DMS 273 (cell line): Measurements from ENCODE around the gene SLC13A4.
"Not testable (repeated sequence)": the region's sequence is repeated elsewhere in the genome, so short reads cannot be mapped to it uniquely, and the experiment has no call there.

Source experiments
- DNase-seq: peaks from one replicate; lab custom pipeline; 2025; ENCODE audit not compliant: unreplicated experiment; lab: John Stamatoyannopoulos, UW

SLC13A4 gene

DNA sequence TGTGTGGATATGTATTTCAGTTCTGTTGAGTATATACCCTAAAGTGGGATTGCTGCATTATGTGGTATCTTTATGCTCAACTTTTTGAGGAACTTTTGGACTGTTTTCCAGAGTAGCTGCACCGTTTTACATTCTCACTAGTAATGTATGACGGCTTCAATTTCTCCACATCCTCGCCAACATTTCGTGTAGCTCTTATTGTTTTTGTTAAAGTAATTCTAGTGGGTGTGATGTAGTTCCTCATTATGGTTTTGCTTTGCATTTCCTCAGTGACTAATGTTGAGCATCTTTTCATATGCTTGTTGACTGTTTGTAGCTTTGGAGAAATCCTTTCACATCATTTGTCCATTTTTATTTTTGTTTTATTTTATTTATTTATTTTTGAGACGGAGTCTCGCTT lies 61.1 kb downstream of the SLC13A4 start:
- DNase-seq = no peak

DNA sequence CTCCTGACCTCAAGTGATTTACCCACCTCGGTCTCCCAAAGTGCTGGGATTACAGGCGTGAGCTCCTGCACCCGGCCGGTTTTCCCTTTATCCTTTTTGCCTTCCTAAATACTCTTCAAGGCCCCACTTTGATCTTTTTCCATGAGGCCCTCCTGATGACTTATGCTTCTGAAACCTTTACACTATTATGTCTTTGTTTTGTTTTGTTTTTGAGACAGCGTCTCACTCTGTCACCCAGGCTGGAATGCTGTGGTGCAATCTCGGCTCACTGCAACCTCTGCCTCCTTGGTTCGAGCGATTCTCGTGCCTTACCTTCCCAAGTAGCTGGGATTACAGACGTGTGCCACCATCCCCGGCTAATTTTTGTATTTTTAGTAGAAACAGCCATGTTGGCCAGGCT lies 61.8 kb downstream of the SLC13A4 start:
- DNase-seq = no peak

DNA sequence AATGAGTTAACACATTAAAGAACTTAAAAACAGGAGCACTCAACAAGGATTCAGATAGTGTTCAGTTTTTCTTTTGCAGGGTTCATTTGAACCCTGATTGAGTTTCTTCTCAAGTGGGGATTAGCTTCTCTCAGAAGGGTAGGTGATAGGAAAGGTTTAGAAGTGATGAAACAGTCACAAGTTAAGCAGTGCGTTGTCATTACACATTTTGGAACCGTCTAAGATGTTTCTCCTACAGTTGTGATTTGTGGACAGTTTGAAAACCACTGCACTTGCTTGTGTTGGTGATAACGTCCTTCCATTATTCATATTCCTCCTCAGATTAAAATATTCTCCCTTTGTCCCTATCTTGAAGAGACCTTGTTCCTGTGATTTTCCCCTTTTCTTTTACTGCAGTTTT lies 62.9 kb downstream of the SLC13A4 start:
- DNase-seq = no peak

DNA sequence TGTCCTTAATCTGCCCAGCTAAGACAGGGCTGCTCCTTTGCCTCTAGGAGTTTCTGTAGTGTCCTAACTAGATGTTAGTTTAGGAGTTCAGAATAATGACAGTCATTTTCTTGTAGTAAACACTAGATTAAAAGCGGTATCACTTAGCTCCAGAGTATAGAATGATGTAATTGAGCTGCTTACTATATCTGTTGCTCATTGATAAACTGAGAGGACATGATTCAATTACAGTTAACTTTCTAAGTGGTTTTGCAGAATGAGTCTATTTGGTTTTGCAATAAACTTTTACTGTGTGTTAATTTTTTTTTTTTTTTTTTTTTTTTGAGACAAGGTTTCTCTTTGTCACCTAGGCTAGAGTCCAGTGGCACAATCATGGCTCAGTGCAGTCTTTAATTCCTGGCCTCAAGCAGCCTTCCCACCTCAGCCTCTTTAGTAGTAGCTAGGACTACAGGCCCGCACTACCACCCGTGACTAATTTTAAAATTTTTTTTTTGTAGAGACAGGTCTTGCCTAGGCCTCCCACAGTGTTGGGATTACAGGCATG lies 63.9 kb downstream of the SLC13A4 start:
- no peak for DNase-seq

DNA sequence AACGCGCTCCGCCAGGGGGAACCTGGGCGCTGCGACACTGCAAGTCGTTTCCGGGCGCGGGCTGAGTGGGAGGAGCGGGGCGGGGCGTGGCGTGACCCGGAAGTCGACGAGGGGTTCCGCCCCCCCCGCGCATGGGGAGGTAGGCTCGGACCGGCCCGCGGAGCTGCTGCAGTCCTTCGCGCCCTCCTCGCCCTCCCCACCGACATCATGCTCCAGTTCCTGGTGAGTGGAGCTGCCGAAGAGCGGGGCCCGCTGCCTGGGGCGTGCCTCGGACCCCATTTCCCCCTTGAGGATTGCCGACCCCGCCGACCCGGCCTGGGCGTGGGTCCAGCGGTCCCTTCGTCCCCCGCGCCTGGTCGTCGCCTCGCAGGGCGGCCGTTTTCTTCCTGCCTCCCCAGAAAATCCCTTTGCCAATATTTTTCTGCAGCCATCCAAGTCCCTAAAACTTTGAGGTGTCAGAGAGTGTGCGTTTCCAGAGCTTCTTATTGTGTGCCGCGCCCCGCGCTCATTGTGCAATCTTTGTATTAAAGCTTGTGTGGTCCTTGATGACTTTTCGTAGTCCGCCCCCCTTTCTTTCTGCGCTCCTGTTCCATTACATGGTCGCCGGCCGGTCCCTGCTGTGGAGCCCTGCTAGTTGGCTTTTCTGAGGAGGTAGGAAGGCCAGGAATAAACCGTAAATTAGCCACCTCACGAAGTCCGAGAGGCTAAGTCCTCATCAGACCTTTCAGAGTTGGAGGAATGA lies 65.4 kb downstream of the SLC13A4 start, which contains the start of gene STMP1:
TSS of gene STMP1 (plus strand) at position 142 of the 742 bp plus-strand sequence.
- DNase-seq = peak; percentile 99

DNA sequence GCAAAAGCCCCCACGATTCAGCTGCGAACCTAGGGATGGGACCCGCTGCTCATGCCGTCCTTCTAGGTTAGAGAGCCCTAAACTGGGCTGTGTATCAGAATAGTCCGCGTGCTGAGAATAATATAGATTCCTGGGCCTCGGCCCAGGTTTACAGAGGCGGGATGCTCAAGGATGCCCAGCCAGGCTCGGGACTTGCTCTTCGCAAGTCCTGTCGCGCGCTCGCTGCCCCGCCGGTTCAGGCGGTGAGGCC lies 65.9 kb downstream of the SLC13A4 start:
- no peak for DNase-seq

DNA sequence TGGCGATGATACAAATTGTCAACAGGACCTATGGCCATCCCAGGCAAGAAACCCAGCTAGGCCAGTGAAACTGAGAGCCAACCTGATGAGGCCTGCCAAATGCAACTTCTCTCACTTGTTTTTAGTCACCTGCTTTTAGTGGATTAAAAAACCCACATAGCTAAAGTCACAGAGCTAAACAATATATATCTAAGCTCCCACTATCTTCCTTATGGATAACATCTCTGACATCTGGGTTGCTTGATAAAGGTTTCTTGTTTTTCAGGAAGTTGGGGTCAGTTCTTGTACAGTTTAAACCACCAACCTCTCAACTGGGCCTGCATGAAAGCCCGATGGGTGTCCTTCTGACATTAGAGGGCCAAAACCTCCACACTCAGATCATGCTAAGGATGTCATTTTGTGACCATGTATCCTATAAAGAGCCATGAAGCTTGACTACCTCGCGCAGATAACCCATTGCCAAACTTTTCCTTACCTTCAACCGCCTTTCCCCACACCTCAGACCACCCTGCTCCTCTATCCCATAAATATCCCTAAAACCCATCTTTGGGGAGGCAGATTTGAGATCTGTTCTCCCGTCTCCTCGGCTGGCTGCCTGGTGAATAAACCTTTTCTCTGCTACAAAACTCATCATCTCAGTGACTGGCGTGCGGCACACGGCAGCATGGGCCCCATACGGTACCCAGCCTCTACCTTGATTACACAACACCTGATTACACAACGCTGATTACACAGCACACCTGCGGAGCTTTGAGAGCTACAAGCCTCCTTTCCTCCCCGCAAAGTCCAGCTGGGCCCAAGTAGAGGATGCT lies 66.5 kb downstream of the SLC13A4 start:
- peak; percentile 43 for DNase-seq

DNA sequence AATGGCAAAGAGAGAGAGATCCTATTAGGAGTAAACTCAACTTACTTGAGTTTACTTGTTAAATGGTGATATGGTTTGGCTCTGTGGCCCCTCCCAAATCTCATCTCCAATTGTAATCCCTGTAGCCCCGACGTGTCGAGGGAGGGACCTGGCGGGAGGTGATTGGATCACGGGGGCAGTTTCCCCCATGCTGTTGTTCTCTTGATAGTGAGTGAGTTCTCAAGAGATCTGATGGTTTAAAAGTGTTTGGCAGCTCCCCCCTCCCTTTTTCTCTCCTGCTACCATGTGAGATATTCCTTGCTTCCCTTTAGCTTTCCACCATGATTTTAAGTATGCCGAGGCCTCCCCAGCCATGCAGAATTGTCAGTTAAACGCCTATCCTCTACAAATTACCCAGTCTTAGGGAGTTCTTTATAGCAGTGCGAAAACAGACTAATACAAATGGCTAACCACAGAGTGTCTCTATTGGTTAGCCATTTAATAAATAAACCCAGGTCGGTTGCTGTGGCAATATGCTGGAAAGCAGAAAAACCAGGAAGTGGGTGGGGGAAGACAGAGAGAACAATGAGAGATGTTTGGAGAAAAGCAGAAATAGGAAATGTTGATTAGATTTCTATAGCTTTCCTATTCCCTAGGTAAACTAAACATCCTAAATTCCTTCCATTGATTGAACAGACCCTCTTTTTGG lies 68.7 kb downstream of the SLC13A4 start:
- no peak for DNase-seq

DNA sequence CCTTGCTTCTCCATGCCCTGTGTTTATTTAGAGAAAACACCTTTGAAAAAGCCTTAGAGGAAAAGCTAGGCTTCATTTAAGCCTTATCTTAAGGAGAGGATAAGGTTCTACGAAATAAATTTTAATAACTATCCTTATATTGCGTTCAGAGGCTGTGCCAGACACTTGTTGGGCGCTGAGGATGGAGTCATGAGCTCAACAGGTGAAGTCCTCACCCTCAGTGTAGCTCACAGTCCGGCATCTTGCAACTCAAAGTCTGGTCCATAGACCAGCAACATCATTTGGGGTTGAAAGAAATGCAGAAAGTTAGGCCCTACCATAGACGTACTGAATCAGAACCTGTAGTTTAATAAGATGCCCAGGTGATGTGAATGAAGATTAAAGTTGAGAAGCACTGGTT lies 69.4 kb downstream of the SLC13A4 start:
- DNase-seq = no peak

DNA sequence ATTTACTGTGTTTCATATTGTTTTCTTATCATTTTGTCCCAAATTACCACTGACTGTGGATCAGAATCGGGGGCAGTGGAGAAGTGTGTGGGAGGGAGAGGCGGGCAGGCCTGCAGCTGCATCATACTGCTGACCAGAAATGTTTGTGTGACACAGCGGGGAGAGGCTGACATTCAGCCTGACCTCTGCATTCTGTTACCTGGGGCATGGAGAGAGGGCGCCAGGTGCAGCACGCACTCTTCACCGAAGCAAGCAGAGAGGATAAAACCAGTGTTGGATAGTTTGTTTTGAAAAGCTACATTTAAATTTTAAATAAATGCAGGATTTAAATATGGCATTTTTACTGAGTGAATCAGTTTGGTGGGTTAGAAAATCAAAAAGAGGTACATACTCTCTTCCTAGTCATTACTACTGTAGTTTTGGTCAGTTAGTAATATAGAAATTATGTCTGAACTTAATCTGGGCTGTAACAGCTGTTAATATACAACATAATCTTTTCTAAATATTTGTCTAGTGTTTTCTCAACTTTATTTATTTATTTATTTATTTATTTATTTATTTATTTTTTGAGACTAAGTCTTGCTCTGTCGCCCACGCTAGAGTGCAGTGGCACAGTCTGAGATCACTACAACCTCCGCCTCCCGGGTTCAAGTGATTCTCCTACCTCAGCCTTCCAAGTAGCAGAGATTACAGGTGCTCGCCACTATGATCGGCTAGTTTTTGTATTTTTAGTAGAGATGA lies 74.5 kb downstream of the SLC13A4 start:
- no peak for DNase-seq

DNA sequence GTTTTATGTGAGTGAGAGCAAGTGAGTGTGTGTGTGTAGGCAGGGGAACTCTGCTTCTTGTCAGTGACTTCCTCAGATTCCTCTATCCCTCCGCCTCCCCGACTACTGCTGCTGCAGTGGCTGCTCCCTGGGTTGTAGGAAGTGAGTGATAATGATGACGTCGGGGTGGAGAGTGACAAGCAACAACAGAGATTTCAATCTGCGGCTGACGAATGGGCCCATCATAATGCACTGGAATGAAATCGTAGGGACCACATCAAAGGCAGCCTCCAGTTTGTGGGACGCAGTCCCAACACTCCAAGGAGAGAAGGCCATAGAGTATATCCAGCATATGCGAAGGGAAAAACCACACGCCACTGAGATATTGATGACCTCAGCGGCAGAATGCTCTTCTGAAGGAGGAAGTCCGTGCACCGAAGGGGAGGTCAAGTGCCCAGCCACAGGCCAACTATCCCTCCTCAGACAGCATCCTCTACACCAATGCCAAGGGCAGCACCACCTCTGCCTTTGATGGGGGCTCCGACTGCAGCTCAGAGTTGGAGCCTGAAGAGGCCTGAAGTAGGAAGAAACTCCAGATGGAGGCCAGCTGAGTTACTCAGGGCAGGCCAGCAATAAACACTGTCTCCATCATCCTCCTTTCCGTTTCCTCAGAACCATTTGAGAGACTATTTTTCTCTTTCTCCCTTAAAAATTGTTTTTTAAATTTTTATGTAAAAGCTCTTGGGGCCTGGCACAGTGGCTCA lies 77.0 kb downstream of the SLC13A4 start:
- DNase-seq = no peak

DNA sequence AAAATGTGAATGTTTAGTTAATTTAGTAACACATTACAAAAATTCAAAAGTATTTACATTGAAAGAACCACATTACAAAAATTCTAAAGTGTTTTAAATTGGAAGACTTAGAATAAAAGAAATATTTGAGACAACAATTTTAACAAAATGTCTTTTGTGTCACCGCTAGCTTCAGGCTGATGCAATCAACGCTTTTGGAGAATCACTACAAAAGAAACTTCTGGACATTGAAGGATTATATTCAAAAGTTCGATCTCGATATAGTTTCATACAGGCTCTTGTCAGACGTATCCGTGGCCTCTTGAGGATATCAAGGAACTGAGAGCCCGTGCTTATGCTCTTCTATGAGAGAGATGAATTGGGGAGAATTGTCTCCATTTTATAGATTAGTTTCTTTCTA lies 79.8 kb downstream of the SLC13A4 start:
- DNase-seq = no peak

DNA sequence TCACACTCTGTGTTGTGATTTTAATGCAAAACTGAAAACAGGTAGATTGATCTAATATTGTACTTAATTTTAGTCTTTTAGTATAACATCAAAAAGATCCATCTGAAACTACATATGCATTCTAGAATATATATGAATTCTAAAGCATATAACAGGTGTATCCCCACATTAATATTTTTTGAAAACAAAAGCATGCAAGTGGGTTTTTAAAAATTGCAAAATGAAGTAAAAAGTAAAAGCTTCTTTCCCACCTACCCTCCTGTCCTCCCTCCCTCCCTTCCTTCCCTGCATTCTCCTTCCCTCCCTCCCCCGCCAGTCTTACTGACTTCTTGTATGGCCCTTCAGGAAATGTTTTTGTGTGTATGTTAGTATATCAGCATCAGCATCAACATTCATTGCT lies 80.2 kb downstream of the SLC13A4 start:
- DNase-seq = no peak

DNA sequence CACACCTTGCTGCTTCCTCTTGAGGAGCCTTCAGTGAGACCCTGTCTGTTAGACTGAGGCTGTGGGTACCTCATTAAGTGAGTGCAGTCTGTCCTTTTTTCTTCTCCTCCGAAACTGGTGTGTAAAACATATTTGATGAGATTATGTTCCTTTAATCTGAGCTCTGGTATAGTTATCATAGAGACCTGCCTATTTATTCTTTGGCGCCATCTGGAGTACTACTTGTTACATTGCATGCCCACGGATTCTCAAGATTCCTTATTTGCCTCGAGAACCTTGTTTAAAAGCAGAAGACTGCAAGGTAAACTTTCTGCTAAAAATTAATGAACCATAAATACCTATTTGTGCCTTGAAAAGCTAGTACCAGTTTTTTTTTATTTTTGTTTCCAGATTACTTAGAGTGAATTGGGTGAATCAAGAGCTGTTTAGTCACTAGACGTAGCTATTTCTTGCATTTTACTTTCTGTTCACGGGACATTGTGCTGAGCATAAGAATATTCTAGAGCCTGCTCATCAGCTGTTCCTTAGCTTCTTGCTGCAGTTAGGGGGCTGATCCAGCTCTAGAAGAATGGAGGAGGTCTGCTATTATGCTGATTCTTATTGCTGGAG lies 82.6 kb downstream of the SLC13A4 start:
- DNase-seq = peak; percentile 77

DNA sequence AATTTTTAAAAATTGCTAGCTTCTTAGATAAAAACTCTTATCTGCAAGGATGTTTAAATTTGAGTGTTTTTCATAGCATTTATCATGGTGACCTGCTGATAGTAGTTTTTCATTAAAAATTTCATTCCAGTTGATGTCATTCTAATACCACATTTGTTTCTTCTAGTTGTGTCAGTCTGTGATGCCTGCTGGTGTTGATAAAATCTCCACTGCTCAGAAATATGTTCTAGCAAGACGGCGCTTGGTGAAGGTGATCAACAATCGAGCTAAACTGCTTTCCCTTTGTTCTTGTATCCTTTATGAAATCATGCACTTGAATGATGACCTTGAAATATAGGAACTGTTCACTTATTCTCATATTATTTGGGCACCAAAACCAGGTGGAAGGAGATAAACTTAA lies 83.3 kb downstream of the SLC13A4 start:
- no peak for DNase-seq

DNA sequence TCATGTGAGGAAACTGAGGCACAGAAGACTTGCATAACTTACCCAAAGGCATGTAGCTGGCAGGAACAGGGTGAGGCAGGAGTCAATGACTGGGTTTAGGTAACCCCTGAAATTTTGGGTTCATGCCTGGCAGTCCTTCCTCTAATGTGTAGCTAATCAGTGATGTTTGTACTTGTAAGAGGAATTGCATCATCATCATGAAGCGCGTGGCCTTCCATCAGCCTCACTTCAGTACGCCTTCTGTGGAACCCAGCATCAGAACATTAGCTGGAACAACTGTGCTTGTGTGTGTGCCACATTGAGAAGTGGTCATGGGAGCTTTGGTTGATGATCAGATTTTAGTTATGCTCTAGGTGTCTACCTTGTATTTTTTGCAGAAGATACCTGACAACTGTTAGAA lies 83.8 kb downstream of the SLC13A4 start:
- no peak for DNase-seq

DNA sequence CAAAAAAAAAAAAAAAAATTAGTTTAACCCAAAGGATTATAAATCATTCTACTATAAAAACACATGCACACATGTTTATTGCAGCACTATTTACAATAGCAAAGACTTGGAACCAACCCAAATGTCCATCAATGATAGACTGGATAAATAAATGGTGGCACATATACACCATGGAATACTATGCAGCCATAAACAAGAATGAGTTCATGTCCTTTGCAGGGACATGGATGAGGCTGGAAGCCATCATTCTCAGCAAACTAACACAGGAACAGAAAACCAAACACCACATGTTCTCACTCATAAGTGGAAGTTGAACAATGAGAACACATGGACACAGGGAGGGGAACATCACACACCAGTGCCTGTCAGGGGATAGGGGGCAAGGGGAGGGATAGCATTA lies 88.3 kb downstream of the SLC13A4 start:
- not testable (repeated sequence) for DNase-seq

DNA sequence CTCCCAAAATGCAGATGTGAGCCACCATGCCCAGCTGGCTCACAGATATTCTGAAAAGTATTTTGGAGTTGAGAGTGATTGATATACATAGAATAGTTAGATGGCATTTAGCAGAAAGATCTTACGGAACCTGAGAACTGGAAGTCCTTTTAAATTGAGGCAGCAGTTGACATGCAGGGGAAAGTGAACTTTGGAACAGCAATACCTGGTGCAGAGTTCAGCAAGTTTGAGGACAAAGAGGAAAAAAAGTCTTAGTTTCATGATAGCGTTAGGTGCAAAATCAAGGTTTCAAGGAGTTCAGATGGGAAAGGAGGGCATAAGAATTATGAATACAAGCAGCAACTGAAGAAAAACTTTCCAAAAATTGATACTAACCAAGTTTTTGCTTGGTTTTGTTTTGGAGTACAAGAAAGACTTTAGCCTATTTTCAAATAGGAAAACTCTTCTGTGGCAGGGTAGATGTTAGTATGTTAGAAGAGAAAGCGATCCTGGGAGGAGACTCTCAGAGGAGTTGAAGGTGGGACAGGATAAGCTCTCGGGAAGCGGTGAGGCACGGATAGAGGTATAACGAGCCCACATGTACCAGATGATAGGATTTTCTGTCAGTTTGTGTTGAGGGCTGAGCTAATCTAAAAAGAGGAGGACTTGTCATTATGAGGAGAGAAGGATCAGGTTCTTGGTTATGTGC lies 93.7 kb downstream of the SLC13A4 start:
- DNase-seq = no peak
